Fibroblast of peridontal ligament (primary cell): Measurements from ENCODE around the gene PDSS2.
A peak's percentile ranks its signal among the peaks of the same experiment; 100 is the strongest.
"Not testable (repeated sequence)": the region's sequence is repeated elsewhere in the genome, so short reads cannot be mapped to it uniquely, and the experiment has no call there.

Source experiments
- DNase-seq: peaks from one replicate; pipeline ENCODE4 v3.0.0-alpha.2; 2010; ENCODE audit errors: extremely low read depth

PDSS2 gene

GRCh38 chr6:107418118-107418517 is 41.2 kb downstream of the PDSS2 start:
- DNase-seq, result peak; percentile 15

GRCh38 chr6:107416145-107416544 is 43.2 kb downstream of the PDSS2 start:
- no peak for DNase-seq

GRCh38 chr6:107413966-107414645 is 45.3 kb downstream of the PDSS2 start:
- DNase-seq, result peak; percentile 41

GRCh38 chr6:107411161-107411560 is 48.2 kb downstream of the PDSS2 start:
- no peak for DNase-seq

- DNase-seq, result no peak
These were observed 49.4 kb downstream of the PDSS2 start for GRCh38 chr6:107409942-107410341.

GRCh38 chr6:107408714-107409113 is 50.6 kb downstream of the PDSS2 start:
- DNase-seq, result no peak

- DNase-seq, result no peak
These were observed 54.4 kb downstream of the PDSS2 start for GRCh38 chr6:107405002-107405401.

- no peak for DNase-seq
These were observed 56.8 kb downstream of the PDSS2 start for GRCh38 chr6:107402533-107402932.

GRCh38 chr6:107401573-107401972 is 57.8 kb downstream of the PDSS2 start:
- DNase-seq, result no peak

- no peak for DNase-seq
These were observed 58.7 kb downstream of the PDSS2 start for GRCh38 chr6:107400616-107401147.

GRCh38 chr6:107399935-107400334 is 59.4 kb downstream of the PDSS2 start:
- no peak for DNase-seq

- DNase-seq, result no peak
These were observed 61.4 kb downstream of the PDSS2 start for GRCh38 chr6:107398001-107398400.

GRCh38 chr6:107396211-107396610 is 63.2 kb downstream of the PDSS2 start:
- DNase-seq, result no peak

GRCh38 chr6:107392069-107392468 is 67.3 kb downstream of the PDSS2 start:
- no peak for DNase-seq

- no peak for DNase-seq
These were observed 68.5 kb downstream of the PDSS2 start for GRCh38 chr6:107390685-107391435.

- DNase-seq, result no peak
These were observed 69.3 kb downstream of the PDSS2 start for GRCh38 chr6:107390056-107390455.

- no peak for DNase-seq
These were observed 72.5 kb downstream of the PDSS2 start for GRCh38 chr6:107386904-107387303.

GRCh38 chr6:107386340-107386739 is 73.0 kb downstream of the PDSS2 start:
- DNase-seq, result peak; percentile 30

GRCh38 chr6:107383705-107384104 is 75.7 kb downstream of the PDSS2 start:
- DNase-seq, result no peak

GRCh38 chr6:107374264-107374663 is 85.1 kb downstream of the PDSS2 start:
- DNase-seq, result no peak

GRCh38 chr6:107369493-107369892 is 89.9 kb downstream of the PDSS2 start:
- DNase-seq, result no peak

- DNase-seq, result no peak
These were observed 90.9 kb downstream of the PDSS2 start for GRCh38 chr6:107368471-107368870.

- not testable (repeated sequence) for DNase-seq
These were observed 95.2 kb downstream of the PDSS2 start for GRCh38 chr6:107364173-107364572.
